Stimulated activated CD4-positive, alpha-beta T cell treated with anti-CD3 and anti-CD28 coated beads, Interleukin-1b, Interleukin-23, amount 100 ng/mL, for 4 hours (primary cell): ENCODE data around the gene HSP90AA1.
"Not testable (repeated sequence)": the region's sequence is repeated elsewhere in the genome, so short reads cannot be mapped to it uniquely, and the experiment has no call there.

Experiments used
- DNase-seq, 2 donors: peaks; one replicate each; pipeline ENCODE4 v3.0.0-alpha.2; 2020; ENCODE audit warnings: low read depth in 2 of 2

The HSP90AA1 gene

DNA sequence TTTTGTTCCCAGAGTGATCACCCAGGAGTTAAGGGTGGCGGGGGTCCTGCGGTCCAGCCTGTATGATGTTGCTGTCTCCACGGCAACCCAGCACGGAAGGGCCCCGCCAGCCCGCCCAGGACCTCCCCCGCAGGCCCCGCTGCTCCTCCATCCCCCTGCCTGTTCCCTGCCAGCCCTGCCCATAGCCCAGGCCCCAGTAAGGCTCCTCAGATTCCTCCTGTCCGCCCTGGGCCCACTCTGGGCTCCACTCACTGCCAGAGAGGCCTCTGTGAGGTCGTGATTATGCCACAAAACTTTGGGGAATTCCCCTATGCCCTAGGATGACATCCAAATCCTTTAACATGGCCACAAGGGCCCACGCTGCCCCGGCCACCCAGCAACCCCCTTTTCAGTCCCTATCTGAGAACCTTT is 20.8 kb downstream of the HSP90AA1 start:
- DNase-seq, result no peak

DNA sequence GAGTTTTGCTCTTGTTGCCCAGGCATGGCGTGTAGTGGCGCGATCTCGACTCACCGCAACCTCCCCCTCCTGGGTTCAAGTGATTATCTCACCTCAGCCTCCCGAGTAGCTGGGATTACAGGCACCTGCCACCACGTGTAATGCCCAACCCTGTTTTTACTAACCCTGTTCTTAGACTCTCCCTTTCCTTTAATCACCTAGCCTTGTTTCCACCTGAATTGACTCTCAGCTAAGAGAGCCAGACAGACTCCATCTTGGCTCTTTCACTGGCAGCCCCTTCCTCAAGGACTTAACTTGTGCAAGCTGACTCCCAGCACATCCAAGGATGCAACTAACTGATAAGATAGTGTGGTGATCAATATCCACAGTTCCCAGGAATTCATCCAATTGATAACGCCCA is 22.3 kb downstream of the HSP90AA1 start:
- not testable (repeated sequence) for DNase-seq

GRCh38 chr14:102063808-102064429 is 22.9 kb downstream of the HSP90AA1 start:
- no peak for DNase-seq

DNA sequence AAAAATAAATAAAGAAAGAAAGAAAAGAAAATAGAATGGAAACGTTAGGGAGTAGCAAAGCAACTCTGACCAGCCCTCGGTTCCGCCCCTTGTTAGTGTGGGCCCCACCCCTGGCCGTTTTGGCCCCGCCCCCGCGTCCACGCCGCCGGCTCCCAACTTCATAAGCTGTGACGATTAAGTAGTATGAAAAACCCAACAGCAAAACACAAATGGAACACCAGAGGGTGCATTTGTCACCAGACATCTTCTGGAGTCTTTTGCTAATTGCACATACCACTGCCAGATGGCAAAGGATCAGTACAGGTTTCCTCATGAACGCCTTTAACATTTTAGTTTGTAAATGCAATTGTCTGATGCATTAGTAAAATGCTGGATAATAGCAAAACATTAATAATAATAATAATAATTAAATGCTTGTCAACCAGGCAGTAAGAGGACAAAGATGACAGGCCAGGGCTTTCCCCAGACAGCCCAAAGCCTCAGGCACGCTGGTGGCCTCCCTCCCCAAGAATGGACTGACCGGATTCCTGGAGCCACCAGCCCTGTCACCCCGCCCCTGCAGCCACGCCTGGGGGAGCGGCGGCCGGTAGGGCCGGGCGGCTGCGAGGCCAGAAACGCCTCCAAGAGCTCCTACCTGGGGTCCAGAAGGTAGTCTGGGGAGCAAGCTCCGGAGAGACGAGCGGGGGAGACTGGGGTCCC is 23.6 kb downstream of the HSP90AA1 start:
- DNase-seq, result peak; percentile 48 to 64

GRCh38 chr14:102058961-102059360 is 27.9 kb downstream of the HSP90AA1 start:
- DNase-seq, result no peak

DNA sequence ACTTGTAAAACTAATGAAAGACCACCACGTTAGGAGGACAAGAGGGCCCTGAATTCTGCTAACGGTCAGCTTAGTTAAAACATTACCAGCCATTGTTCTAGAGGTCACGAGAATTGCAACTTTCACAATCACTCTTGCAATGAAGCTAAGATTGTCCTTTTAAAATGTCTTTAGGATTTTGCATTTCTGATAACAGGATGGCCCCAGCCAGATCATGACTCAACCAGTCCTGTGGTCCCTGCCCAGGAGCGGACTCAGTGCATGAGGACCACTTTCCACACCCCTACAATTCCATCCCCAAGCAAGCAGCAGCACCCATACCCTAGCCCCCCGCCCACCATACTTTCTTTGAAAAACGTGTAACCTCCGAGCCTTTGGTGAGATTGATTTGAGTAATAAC is 28.7 kb downstream of the HSP90AA1 start:
- no peak for DNase-seq

DNA sequence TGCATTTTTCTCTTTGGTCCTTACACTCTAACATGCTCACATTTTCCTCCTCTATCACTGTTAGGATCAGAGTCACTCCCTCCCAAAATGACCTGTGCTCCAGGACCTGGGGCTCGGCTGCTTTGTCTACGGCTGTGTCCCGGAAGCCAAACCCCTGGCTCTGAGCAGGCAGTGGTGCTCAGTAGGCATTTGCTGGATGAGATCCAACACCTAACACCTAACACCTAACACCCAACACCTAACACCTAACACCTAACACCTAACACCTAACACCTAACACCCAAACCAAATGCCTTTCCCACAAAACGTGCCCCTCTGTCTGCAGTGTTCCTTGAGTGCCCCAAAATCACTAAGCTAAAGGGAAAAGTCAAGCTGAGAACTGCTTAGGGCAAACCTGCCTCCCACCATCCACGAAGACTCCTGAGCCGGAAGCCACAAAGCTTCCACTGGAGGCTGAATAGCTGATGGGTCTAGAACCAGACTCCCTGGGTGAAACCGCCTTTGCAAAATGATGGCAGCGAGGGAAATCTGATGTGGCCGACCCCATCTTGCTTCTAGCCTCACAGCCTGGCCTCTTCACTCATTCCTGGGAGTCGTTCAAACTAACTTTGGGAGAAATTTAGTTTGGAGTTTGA is 29.2 kb downstream of the HSP90AA1 start:
- DNase-seq, result no peak

DNA sequence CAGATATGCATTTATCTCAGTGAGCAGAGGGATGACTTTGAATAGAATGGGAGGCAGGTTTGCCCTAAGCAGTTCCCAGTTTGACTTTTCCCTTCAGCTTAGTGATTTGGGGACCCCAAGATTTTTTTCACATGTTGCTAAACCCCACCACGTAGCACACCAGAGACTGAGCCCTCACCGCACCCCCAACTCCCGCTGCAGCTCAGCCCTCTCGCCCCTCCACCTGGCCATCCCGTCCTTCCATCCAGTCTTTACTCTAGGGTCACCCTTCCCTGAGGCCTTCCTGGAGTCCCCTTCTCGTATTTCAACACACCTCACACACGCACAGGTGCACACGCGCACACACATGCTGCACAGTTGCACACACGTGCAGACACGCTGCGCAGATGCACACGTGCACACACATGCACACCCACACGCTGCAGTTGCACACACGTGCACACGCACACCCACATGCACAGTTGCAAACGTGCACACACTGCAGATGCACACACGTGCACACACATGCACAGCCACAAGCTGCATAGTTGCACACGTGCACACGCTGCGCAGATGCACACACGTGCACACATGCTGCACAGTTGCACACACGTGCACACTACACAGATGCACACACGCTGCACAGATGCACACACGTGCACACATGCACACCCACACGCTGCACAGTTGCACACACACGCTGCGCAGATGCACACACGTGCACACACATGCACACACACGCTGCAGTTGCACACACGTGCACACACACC is 30.0 kb downstream of the HSP90AA1 start:
- no peak for DNase-seq

GRCh38 chr14:102055181-102055901 is 31.5 kb downstream of the HSP90AA1 start:
- DNase-seq, result no peak

GRCh38 chr14:102052522-102052921 is 34.3 kb downstream of the HSP90AA1 start:
- no peak for DNase-seq

DNA sequence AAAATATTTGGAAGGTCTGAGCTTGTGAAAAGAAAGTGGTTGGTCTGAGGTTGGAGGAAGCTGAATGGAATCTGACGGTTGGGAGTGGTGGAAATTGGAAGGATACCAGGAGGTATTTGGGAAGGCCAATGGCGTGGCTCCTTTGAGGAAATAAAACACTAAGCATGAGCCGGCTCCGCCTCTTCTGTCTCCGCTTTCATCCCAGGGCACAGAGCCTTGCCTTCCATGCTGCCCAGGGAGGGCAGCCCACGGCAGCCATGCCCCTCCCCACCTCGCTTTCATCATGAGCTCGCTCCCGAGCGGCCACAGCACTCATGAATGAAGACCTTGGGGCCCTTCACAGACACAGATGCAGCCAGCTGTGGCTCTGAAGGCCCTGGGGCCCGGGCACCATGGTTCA is 36.2 kb downstream of the HSP90AA1 start:
- DNase-seq, result no peak

DNA sequence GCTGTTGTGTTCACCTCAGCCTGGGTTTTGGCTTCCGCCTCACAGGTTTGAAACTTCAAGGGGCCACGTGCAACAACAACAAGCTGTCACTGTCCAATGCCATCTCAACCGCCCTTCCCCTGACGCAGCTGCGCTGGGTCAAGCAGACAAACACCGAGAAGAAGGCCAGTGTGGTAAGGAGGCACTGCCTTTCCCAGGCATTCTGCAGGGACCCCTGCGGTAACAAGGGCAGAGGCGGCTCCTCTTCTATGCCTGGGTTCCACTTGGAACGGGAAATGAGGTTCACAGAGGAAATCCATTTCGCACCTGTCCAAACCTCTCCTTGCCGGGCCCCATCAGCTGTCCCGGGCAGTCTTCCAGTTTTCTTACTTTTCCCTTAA is 36.8 kb downstream of the HSP90AA1 start:
- no peak for DNase-seq

DNA sequence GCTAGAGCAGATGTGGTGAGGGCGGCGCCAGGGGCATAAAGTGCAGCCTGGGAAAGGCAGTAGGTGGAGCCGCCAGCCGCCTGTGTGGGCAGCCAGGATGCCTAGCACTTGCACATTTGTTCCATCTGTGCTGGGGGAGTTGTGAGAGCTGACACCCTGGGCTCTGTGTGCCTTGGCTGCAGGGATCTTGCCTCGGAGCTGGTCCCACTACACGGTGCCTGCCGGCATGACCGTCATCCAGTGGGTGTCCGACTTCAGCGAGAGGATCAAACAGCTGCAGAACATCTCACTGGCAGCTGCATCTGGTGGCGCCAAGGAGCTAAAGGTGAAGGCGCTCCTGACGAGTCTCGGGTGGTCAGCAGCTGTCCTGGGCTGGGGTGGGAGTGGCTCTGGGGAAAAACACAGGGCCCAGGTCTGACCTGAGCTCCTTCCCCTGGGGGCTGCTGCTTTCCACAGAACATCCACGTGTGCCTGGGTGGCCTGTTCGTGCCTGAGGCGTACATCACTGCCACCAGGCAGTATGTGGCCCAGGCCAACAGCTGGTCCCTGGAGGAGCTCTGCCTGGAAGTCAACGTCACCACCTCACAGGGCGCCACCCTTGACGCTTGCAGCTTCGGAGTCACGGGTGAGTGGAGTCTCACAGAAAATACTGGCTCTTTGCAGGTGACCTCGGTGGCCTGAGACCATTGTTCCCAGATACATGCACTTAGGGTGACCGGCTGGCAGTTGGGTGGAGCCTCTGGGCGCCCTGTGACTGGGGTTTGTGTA is 37.4 kb downstream of the HSP90AA1 start:
- DNase-seq, result no peak

GRCh38 chr14:102047808-102048540 is 38.9 kb downstream of the HSP90AA1 start:
- no peak for DNase-seq

- DNase-seq, result peak in 1 of 2 donors; percentile 2
These were observed 40.2 kb downstream of the HSP90AA1 start for GRCh38 chr14:102046337-102047278.

DNA sequence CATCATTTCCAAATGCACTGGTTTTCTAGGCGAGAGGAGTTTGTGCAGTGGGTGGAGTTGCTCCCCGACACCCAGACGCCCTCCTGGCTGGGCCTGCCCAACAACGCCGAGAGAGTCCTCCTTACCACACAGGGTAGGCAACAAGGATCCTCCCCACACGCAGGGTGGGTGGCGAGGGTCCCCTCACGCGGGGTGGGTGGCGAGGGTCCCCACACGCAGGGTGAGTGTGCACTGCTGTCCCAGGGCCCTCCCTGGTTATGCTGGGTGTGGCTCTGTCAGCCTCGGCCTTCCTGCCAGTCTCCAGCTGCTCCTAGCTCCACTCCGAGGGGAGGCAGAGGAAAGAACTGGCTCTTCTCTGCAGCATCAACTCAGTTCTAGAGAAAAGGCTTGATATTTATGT is 42.3 kb downstream of the HSP90AA1 start:
- no peak for DNase-seq

GRCh38 chr14:102043251-102044025 is 43.4 kb downstream of the HSP90AA1 start:
- DNase-seq, result no peak

DNA sequence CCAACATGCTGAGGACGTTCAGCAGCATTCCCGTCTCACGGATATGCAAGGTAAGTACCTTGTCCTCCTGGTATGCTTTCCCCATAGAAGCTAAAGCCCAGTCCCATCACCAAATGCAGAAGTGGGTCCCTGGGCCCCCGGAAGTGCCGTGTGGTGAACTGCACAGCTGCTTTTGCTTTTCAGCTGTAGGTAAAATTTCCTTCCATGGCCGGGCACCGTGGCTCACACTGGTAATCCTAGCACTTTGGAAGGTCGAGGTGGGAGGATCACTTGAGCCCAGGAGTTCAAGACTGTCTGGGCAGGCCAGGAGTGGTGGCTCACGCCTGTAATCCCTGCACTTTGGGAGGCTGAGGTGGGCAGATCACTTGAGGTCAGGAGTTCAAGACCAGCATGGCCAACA is 44.1 kb downstream of the HSP90AA1 start:
- DNase-seq, result no peak
